Neural progenitor cell (in vitro differentiated cells): ENCODE measurements around the gene LMTK2. TPM values are rescaled to one million over a fixed set of nuclear protein-coding genes. Genes with fewer than 3 reads are reported as not detected.
A peak's percentile ranks its signal among the peaks of the same experiment; 100 is the strongest.

Experiments used
- DNase-seq: peaks from one replicate; pipeline ENCODE4 v3.0.0-alpha.2; 2016; ENCODE audit warnings: low spot score
- H2AFZ ChIP-seq: fragments of 200-600 bp; sonication (generic); replicated peaks from 2 replicates; pipeline ENCODE4 v1.6.1; 2016; ENCODE audit warnings: antibody characterized with exemption
- H3F3A ChIP-seq: fragments of 200-600 bp; sonication (generic); 2 replicates; pipeline ENCODE4 v1.6.1; 2016; ENCODE audit warnings: antibody characterized with exemption, low read depth
- H3K27ac ChIP-seq: fragments of 200-600 bp; sonication (generic); 2 replicates; pipeline ENCODE4 v1.5.1; 2016; ENCODE audit warnings: mild to moderate bottlenecking
- H3K27me3 ChIP-seq: fragments of 200-600 bp; sonication (generic); 2 replicates; pipeline ENCODE4 v1.6.1; 2016; ENCODE audit warnings: mild to moderate bottlenecking, moderate library complexity
- H3K36me3 ChIP-seq: fragments of 200-600 bp; sonication (generic); 2 replicates; pipeline ENCODE4 v1.5.1; 2016
- H3K4me1 ChIP-seq: fragments of 200-600 bp; sonication (generic); 2 replicates; pipeline ENCODE4 v1.6.1; 2016; ENCODE audit warnings: mixed run types
- H3K4me2 ChIP-seq: fragments of 200-600 bp; sonication (generic); 2 replicates; pipeline ENCODE4 v1.6.1; 2016
- H3K4me3 ChIP-seq: fragments of 200-600 bp; sonication (generic); 2 replicates; pipeline ENCODE4 v1.5.1; 2016
- H3K79me2 ChIP-seq: fragments of 200-600 bp; sonication (generic); 2 replicates; pipeline ENCODE4 v1.6.1; 2016; ENCODE audit warnings: low read depth
- H3K9ac ChIP-seq: fragments of 200-600 bp; sonication (generic); 2 replicates; pipeline ENCODE4 v1.6.1; 2016
- H3K9me3 ChIP-seq: fragments of 200-600 bp; sonication (generic); 2 replicates; pipeline ENCODE4 v1.5.1; 2016; ENCODE audit warnings: low read depth
- H4K20me1 ChIP-seq: fragments of 200-600 bp; sonication (generic); 2 replicates; pipeline ENCODE4 v1.6.1; 2016; ENCODE audit warnings: low read depth
- H3K27ac Mint-ChIP-seq: 3 replicates; pipeline ENCODE4 v1.8.0; 2021; ENCODE audit warnings: mixed read lengths
- H3K27me3 Mint-ChIP-seq: 2 replicates; pipeline ENCODE4 v1.8.0; 2022; ENCODE audit warnings: low read depth, mild to moderate bottlenecking, inconsistent platforms, moderate library complexity, mixed read lengths; ENCODE audit not compliant: insufficient read depth
- H3K36me3 Mint-ChIP-seq: 3 replicates; pipeline ENCODE4 v1.8.0; 2021; ENCODE audit warnings: mixed read lengths
- H3K4me1 Mint-ChIP-seq: 3 replicates; pipeline ENCODE4 v1.8.0; 2021; ENCODE audit warnings: mixed read lengths
- H3K4me3 Mint-ChIP-seq: 3 replicates; pipeline ENCODE4 v1.8.0; 2021; ENCODE audit warnings: mild to moderate bottlenecking, moderate library complexity, mixed read lengths
- H3K9me3 Mint-ChIP-seq: 3 replicates; pipeline ENCODE4 v1.8.0; 2020; ENCODE audit warnings: mixed read lengths
- EZH2 ChIP-seq: fragments of 200-600 bp; sonication (generic); IDR thresholded peaks from 2 replicates; pipeline ENCODE4 v1.6.1; 2017; ENCODE audit warnings: antibody characterized with exemption, mild to moderate bottlenecking, moderate library complexity
- EZH2phosphoT487 ChIP-seq: fragments of 200-600 bp; sonication (generic); IDR thresholded peaks from 2 replicates; pipeline ENCODE4 v1.6.1; 2017; ENCODE audit warnings: antibody characterized with exemption
- total RNA-seq: library from RNA; depleted of rRNA; stranded (reverse); fragments of >200 nt; gene quantifications from 2 replicates; pipeline ENCODE4 v1.2.3, GENCODE V29; 2015; ENCODE audit warnings: low replicate concordance
- TF ChIP-seq, protein P1 (sequence below): fragments of 200-600 bp; sonication (generic); IDR thresholded peaks from 2 replicates; pipeline ENCODE4 v1.5.1; 2017; ENCODE audit warnings: antibody characterized with exemption, mild to moderate bottlenecking

Gene LMTK2
- total RNA-seq, 1 donor from 2014 or later = 14.1 TPM

DNA sequence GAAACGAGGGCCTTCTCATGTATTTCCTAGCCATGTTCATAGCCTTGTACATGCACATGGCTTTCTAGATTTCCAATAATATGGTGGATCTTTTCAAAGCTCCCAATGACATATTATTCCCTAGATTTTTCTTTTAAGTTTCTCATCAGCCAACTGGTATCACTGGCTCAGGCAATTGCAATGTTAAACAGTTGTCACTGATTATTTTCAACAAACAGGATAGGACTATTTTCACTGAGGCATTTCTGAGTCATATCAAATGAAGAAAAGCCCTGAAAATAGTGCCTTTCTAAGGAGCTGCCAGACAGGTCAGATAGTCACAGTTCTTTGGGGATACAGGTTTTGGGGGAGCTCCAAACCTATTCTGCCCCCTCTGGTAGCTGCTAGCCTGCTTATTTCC, 4.5 kb upstream of the LMTK2 start:
- Histone ChIP-seq H3K36me3 (peaks cover 5% of the 10 kb centered on the region), H2AFZ (no peak overlapping the region), H4K20me1 (peaks cover under 1% of the 10 kb centered on the region), H3K4me1 (no peaks in the 10 kb centered on the region), H3K4me3 (no peak overlapping the region), H3K27me3 (no peaks in the 10 kb centered on the region), H3K79me2 (peaks cover 2% of the 10 kb centered on the region), H3K4me2 (no peak overlapping the region), H3F3A (no peaks in the 10 kb centered on the region), H3K27ac (no peak overlapping the region), H3K9ac (no peak overlapping the region), H3K9me3 (peaks cover 10% of the 10 kb centered on the region)
- H3K27ac Mint-ChIP-seq = no peak overlapping the region
- H3K27me3 Mint-ChIP-seq = peaks cover 8% of the 10 kb centered on the region
- H3K36me3 Mint-ChIP-seq = no peaks in the 10 kb centered on the region
- H3K4me1 Mint-ChIP-seq = no peaks in the 10 kb centered on the region
- DNase-seq = no peak
- peaks cover 39% of the 10 kb centered on the region for H3K9me3 Mint-ChIP-seq
- no peak overlapping the region for H3K4me3 Mint-ChIP-seq
- TF ChIP-seq, protein P1, sequence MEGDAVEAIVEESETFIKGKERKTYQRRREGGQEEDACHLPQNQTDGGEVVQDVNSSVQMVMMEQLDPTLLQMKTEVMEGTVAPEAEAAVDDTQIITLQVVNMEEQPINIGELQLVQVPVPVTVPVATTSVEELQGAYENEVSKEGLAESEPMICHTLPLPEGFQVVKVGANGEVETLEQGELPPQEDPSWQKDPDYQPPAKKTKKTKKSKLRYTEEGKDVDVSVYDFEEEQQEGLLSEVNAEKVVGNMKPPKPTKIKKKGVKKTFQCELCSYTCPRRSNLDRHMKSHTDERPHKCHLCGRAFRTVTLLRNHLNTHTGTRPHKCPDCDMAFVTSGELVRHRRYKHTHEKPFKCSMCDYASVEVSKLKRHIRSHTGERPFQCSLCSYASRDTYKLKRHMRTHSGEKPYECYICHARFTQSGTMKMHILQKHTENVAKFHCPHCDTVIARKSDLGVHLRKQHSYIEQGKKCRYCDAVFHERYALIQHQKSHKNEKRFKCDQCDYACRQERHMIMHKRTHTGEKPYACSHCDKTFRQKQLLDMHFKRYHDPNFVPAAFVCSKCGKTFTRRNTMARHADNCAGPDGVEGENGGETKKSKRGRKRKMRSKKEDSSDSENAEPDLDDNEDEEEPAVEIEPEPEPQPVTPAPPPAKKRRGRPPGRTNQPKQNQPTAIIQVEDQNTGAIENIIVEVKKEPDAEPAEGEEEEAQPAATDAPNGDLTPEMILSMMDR = no peak
- no peak for TF ChIP-seq EZH2
- no peak for TF ChIP-seq EZH2phosphoT487

DNA sequence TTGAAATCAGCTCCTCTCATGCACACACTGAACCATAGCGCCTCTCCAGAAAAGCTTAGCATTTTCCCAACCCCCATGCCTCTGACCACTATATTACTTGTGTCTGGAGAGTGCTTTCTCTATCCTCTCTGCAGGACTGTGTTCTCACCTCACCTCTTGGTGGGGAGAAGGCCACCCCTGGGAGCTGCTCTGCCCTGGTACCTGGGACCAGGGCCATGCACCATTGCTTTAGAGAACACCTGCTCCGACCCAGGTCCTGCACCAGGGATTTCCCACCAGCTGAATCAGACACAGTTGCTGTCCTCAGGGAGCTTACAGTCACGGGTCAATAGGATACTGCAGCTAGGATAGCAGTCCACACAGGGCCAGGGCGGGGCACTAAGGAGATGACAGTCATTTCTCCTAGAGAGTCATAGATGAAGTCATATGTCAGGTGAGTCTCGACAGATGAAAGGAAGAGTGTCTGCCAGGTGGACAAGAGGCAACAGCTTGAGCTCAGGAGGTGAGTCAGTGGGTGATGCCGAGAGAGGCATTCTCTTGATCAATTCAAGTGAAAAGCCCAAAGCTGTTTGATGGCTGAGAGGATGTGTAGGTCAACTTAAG, 619 bp upstream of the LMTK2 start:
- no peaks in the 10 kb centered on the region for H3K36me3 Mint-ChIP-seq
- H3K4me3 Mint-ChIP-seq = peak overlapping the region; percentile 97
- Histone ChIP-seq H2AFZ (peak overlapping the region; percentile 43), H3K36me3 (no peaks in the 10 kb centered on the region), H3K4me2 (no peak overlapping the region), H3K4me3 (no peak overlapping the region), H3K9ac (no peak overlapping the region), H3K27ac (no peak overlapping the region), H3K9me3 (no peaks in the 10 kb centered on the region), H3K27me3 (no peaks in the 10 kb centered on the region), H3K79me2 (peaks cover 40% of the 10 kb centered on the region), H3K4me1 (peaks cover 21% of the 10 kb centered on the region), H4K20me1 (peaks cover 36% of the 10 kb centered on the region), H3F3A (no peaks in the 10 kb centered on the region)
- TF ChIP-seq, protein P1 = no peak
- TF ChIP-seq EZH2 (no peak), EZH2phosphoT487 (no peak)
- H3K4me1 Mint-ChIP-seq = peaks cover 22% of the 10 kb centered on the region
- peaks cover 2% of the 10 kb centered on the region for H3K27me3 Mint-ChIP-seq
- H3K27ac Mint-ChIP-seq = no peak overlapping the region
- peaks cover 8% of the 10 kb centered on the region for H3K9me3 Mint-ChIP-seq
- peak; percentile 28 for DNase-seq

DNA sequence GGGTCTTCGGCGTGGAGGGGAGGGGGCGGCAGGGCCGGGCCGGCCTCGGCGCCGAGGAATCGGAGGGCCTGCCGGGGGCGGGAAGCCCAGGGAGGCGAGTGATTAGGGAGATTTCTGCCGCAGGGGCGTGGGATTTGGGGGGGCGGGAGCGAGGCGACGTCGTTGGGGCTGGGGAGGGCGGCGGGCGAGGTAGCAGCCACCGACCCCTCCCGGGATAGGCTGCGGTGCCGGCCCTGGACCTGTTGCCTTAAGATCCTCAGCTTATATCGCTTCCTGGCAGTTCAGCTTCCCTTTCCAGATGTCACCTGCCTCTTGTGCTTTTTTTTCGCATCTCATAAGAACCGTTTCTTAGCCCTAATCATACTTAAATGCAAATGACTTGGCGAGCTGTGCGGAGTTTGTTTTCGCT, 655 bp downstream of the LMTK2 start:
- H3K27ac Mint-ChIP-seq = peak overlapping the region; percentile 50

More for the DNA sequence above, 655 bp downstream of the LMTK2 start:
- peaks cover 25% of the 10 kb centered on the region for H3K4me1 ChIP-seq
- H3K27me3 Mint-ChIP-seq = no peaks in the 10 kb centered on the region
- peak overlapping the region; percentile 86 for H3K9ac ChIP-seq
- no peaks in the 10 kb centered on the region for H3K9me3 ChIP-seq
- H3K4me2 ChIP-seq = peak overlapping the region; percentile 98
- H3K36me3 Mint-ChIP-seq = no peaks in the 10 kb centered on the region
- H3K4me3 Mint-ChIP-seq = peak overlapping the region; percentile 97
- no peak overlapping the region for H3K27ac ChIP-seq
- peak; percentile 57 for DNase-seq
- no peaks in the 10 kb centered on the region for H3K9me3 Mint-ChIP-seq
- peaks cover 53% of the 10 kb centered on the region for H3K79me2 ChIP-seq
- H3K36me3 ChIP-seq = no peaks in the 10 kb centered on the region
- no peaks in the 10 kb centered on the region for H3F3A ChIP-seq
- peak overlapping the region; percentile 92 for H2AFZ ChIP-seq
- peaks cover 26% of the 10 kb centered on the region for H3K4me1 Mint-ChIP-seq
- no peaks in the 10 kb centered on the region for H3K27me3 ChIP-seq
- peak overlapping the region; percentile 93 for H3K4me3 ChIP-seq
- peaks cover 45% of the 10 kb centered on the region for H4K20me1 ChIP-seq
- TF ChIP-seq, protein P1 = no peak
- no peak for TF ChIP-seq EZH2phosphoT487
- peak; percentile 8 for TF ChIP-seq EZH2
